K562 (cell line): Measurements from ENCODE around the gene AGO4. TPM values are rescaled to one million over a fixed set of nuclear protein-coding genes. Genes with fewer than 3 reads are reported as not detected.

Experiments
- ARID4B ChIP-seq: sonication (generic); formaldehyde crosslinking; IDR thresholded peaks from 2 replicates; pipeline ENCODE4 v1.8.0; 2022; ENCODE audit warnings: mild to moderate bottlenecking, missing genetic modification reagents
- BCLAF1 ChIP-seq, 2 experiments: fragments of 450-650 bp in 1 of 2; IDR thresholded peaks; 2 replicates each; pipeline ENCODE4 v1.6.1; 2011 to 2017; ENCODE audit warnings: low read depth in 2 of 2, antibody characterized with exemption in 1 of 2, borderline replicate concordance in 1 of 2, low read length in 1 of 2, mild to moderate bottlenecking in 1 of 2, mixed read lengths in 1 of 2; ENCODE audit not compliant: control insufficient read depth in 1 of 2
- CCNT2 ChIP-seq: IDR thresholded peaks from 2 replicates; pipeline ENCODE4 v1.6.1; 2011; ENCODE audit warnings: borderline replicate concordance, low read depth, mild to moderate bottlenecking, moderate library complexity, mixed read lengths, low read length; ENCODE audit not compliant: insufficient read length; ENCODE audit errors: extremely low read depth
- CHD2 ChIP-seq: IDR thresholded peaks from 2 replicates; pipeline ENCODE4 v1.6.1; 2011; ENCODE audit warnings: low read depth, low read length
- EZH2 ChIP-seq: IDR thresholded peaks from 2 replicates; pipeline ENCODE4 v1.6.1; 2012; ENCODE audit warnings: low read depth, mild to moderate bottlenecking, inconsistent platforms, low read length, borderline replicate concordance
- HES1 ChIP-seq: fragments of 450-650 bp; IDR thresholded peaks from 2 replicates; pipeline ENCODE4 v1.6.1; 2016; ENCODE audit warnings: low read depth, mild to moderate bottlenecking, moderate library complexity
- MYNN ChIP-seq, 2 experiments: sonication (generic); formaldehyde crosslinking in 1 of 2; IDR thresholded peaks; 2 replicates each; pipeline versions ENCODE4 v1.5.0 to v1.6.1; 2016 to 2020; ENCODE audit warnings: antibody characterized with exemption in 1 of 2, missing genetic modification reagents in 1 of 2
- PRMT5 ChIP-seq: sonication (generic); formaldehyde crosslinking; IDR thresholded peaks from 2 replicates; pipeline ENCODE4 v1.5.0; 2020; ENCODE audit warnings: missing genetic modification reagents
- SMAD1 ChIP-seq: fragments of 150-350 bp; IDR thresholded peaks from 2 replicates; pipeline ENCODE4 v1.6.1; 2014; ENCODE audit warnings: low read length, low read depth; ENCODE audit not compliant: partially characterized antibody
- SOX6 ChIP-seq: fragments of 450-650 bp; IDR thresholded peaks from 2 replicates; pipeline ENCODE4 v1.6.1; 2014; ENCODE audit warnings: mild to moderate bottlenecking
- TRIM24 ChIP-seq, 2 experiments: fragments of 450-650 bp; IDR thresholded peaks; 2 replicates each; pipeline ENCODE4 v1.6.1; 2016
- ZNF121 ChIP-seq: sonication (generic); formaldehyde crosslinking; conservative IDR thresholded peaks from 2 replicates; pipeline ENCODE4 v1.8.0; 2022; ENCODE audit warnings: missing genetic modification reagents
- ZNF253 ChIP-seq: fragments of 250-450 bp; sonication (Bioruptor Pico); conservative IDR thresholded peaks from 2 replicates; pipeline ENCODE4 v1.6.1; 2021; ENCODE audit warnings: mild to moderate bottlenecking
- ZNF280B ChIP-seq: fragments of 250-450 bp; sonication (Bioruptor Pico); IDR thresholded peaks from 2 replicates; pipeline ENCODE4 v1.5.1; 2021; ENCODE audit warnings: mild to moderate bottlenecking
- polyA plus RNA-seq, 8 experiments: library from polyadenylated mRNA; depleted of rRNA in 4 of 8; stranded (reverse) in 5 of 8; unstranded in 3 of 8; fragments of >200 nt; fragmentation: Nextera tagmentation in 2 of 8; fragmentation: Illumina TruSeq in 1 of 8; extraction: Ambion mirVana in 2 of 8; extraction: Trizol in 1 of 8; gene quantifications; 2 replicates each; pipeline versions ENCODE4 v1.2.1 to v1.2.3, GENCODE V29; 2011 to 2014; ENCODE audit warnings: inconsistent platforms in 1 of 8, missing spikeins in 1 of 8
- total RNA-seq, 7 experiments: library from RNA; depleted of rRNA in 6 of 7; stranded (reverse); fragments of >200 nt in 6 of 7; fragmentation: Illumina TruSeq in 2 of 7; extraction: Trizol in 2 of 7; gene quantifications; 2 replicates each; pipeline versions ENCODE4 v1.2.1 to v1.2.3, GENCODE V29; 2011 to 2021; ENCODE audit warnings: low replicate concordance in 1 of 7
- TF ChIP-seq, protein P1 (sequence below): IDR thresholded peaks from 2 replicates; pipeline ENCODE4 v1.6.1; 2011; ENCODE audit warnings: borderline replicate concordance, low read depth, mild to moderate bottlenecking, moderate library complexity, low read length; ENCODE audit not compliant: insufficient read depth, poor library complexity, severe bottlenecking

AGO4 gene
- total and polyA plus RNA-seq, 9 of the 15 experiments (the other 6 are each of a cell fraction or from before 2014, with no cell fraction given): 1.3 to 10.5 (median 6.5) TPM

- TF ChIP-seq CCNT2 (peak; percentile 55), ZNF280B (CRISPR knock-in tag) (no peak), EZH2 (no peak), BCLAF1 (IDR thresholded peaks at IDR 0.05; ENCODE audit: borderline replicate concordance in 1 of 2, control insufficient read depth in 1 of 2, low read depth in 2 of 2, low read length in 1 of 2) (no peak), ZNF253 (CRISPR knock-in tag) (no peak), HES1 (no peak), ARID4B (CRISPR knock-in tag) (peak; percentile 94), MYNN (IDR thresholded peaks at IDR 0.05) (no peak; the same call in 1 of the 2 replicates), MYNN (CRISPR knock-in tag; IDR thresholded peaks at IDR 0.05) (no peak), SMAD1 (peak; percentile 17), SOX6 (peak; percentile 56; the same call in 1 of the 2 replicates), ZNF121 (CRISPR knock-in tag) (no peak), CHD2 (no peak), PRMT5 (CRISPR knock-in tag) (no peak), TRIM24 (IDR thresholded peaks at IDR 0.05) (0 out of 4 replicates have a peak, but pooled peaks of 1 of the 2 experiments have one; percentile 41)
- TF ChIP-seq, protein P1, sequence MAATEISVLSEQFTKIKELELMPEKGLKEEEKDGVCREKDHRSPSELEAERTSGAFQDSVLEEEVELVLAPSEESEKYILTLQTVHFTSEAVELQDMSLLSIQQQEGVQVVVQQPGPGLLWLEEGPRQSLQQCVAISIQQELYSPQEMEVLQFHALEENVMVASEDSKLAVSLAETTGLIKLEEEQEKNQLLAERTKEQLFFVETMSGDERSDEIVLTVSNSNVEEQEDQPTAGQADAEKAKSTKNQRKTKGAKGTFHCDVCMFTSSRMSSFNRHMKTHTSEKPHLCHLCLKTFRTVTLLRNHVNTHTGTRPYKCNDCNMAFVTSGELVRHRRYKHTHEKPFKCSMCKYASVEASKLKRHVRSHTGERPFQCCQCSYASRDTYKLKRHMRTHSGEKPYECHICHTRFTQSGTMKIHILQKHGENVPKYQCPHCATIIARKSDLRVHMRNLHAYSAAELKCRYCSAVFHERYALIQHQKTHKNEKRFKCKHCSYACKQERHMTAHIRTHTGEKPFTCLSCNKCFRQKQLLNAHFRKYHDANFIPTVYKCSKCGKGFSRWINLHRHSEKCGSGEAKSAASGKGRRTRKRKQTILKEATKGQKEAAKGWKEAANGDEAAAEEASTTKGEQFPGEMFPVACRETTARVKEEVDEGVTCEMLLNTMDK: no peak
These were observed 38.5 kb upstream of the AGO4 start (continued) for GRCh38 chr1:35769188-35769758.
